GM18519 (cell line): Measurements from ENCODE around the gene MAGI1.
"Not testable (repeated sequence)": the region's sequence is repeated elsewhere in the genome, so short reads cannot be mapped to it uniquely, and the experiment has no call there.

ENCODE experiments used
- ATAC-seq: cut with Tn5 transposase; IDR thresholded peaks from one replicate; pipeline ENCODE4 v1.9.1; 2021; ENCODE audit warnings: mild to moderate bottlenecking, moderate library complexity; ENCODE audit not compliant: unreplicated experiment, low FRiP score

Gene MAGI1

GRCh38 chr3:65584002-65584401 lies 454.7 kb downstream of the MAGI1 start:
- ATAC-seq, result no peak

GRCh38 chr3:65583188-65583587 lies 455.5 kb downstream of the MAGI1 start:
- no peak for ATAC-seq

- ATAC-seq, result no peak
Observed at GRCh38 chr3:65582012-65582717, 456.6 kb downstream of the MAGI1 start.

- no peak for ATAC-seq
Observed at GRCh38 chr3:65581313-65581712, 457.4 kb downstream of the MAGI1 start.

- ATAC-seq, result no peak
Observed at GRCh38 chr3:65578861-65579260, 459.9 kb downstream of the MAGI1 start.

DNA sequence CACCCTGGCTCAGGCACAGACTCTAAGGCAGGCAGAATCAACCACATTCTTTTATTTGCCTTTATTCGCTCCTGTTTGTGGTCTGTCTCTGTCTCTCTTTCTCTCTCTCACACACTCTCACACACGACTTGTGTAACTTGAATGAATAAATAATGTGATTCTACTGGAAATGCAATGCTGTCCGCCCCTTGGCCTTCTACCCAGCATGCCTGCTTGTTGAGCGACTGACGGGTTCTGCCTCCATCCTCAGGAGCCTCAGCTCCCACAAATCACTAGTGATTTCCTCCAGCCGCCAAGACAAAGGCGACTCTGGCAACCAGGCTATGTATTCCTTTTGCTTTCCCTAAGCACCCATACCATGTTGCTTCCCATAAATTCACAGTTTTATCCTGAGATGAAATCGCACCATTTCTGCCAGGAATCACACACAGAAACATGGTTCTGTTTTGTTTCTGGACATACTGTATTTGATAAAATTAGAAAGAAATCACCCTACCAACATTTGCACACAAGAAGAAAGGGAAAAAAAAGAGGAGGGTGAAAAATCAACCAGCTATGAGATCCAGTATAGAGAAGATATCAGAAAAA lies 460.8 kb downstream of the MAGI1 start:
- no peak for ATAC-seq

GRCh38 chr3:65576966-65577365 lies 461.8 kb downstream of the MAGI1 start:
- no peak for ATAC-seq

DNA sequence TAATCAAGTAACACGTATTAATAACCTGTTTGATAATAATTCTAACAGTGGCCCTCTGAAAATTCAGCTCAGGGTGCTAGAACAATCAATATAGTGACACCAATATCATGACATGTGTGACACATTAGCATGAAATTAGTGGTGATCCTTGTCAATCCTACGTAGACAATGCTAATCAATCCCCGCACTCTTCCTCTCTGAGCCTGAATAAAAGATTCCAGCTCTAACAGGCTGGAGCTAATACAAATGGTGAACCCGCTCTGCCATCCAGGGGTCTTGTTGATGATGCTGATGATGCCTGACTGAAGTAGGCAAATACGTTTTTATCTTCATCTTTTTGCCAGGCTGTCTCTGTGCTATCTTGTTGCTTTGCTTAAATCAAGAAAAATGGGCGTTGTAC lies 462.5 kb downstream of the MAGI1 start:
- no peak for ATAC-seq

- no peak for ATAC-seq
Observed at GRCh38 chr3:65575376-65575840, 463.3 kb downstream of the MAGI1 start.

GRCh38 chr3:65573548-65574116 lies 465.1 kb downstream of the MAGI1 start:
- no peak for ATAC-seq

GRCh38 chr3:65572175-65572777 lies 466.4 kb downstream of the MAGI1 start:
- ATAC-seq, result no peak

DNA sequence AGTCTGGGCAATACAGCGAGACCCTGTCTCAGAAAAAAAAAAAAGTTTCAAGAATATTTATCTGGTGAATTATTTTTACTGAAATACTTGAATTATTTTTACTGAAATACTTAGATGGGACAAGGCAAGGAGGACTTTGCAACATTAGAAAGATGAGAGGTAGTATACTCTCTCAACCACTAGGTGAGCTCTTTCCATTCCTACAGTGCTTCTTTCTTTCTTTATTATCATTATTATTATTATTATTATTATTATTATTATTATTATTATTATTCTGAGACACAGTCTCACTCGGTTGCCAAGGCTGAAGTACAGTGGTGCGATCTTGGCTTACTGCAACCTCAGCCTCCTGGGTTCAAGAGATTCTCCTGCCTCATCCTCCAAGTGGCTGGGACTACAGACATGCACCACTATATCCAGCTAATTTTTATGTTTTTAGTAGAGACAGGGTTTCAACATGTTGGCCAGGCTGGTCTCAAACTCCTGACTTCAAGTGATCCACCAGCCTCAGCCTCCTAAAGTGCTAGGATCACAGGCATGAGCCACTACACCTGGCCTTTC lies 468.8 kb downstream of the MAGI1 start:
- ATAC-seq, result no peak

DNA sequence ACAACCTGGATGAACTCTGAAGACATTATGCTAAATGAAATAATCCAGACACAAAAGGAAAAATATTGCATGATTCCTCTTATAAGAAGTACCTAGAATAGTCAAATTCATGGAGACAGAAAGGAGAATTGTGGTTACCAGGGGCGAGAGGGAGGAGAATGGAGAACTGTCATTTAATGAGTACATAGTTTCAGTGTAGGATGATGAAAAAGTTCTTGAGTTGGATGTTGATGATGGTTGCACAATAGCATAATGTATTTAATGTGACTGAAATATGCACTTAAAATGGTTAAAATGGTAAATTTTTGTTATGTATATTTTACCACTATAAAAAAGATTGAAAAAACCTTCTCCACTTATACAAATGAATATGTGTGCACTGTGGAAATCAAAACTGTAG lies 469.6 kb downstream of the MAGI1 start:
- ATAC-seq, result no peak

- no peak for ATAC-seq
Observed at GRCh38 chr3:65568497-65568896, 470.2 kb downstream of the MAGI1 start.

DNA sequence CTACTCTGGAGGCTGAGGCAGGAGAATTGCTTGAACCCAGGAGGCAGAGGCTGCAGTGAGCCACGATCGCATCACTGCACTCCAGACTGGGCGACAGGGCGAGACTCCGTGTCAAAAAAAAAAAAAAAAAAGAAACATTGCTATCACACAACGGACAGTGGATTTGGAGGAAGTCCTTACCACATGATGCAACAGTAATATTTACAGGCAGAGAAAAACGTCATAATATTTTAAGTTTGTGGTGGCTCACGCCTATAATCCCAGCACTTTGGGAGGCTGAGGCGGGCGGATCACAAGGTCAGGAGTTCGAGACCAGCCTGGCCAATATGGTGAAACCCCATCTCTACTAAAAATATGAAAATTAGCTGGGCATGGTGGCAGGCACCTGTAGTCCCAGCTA lies 473.0 kb downstream of the MAGI1 start:
- not testable (repeated sequence) for ATAC-seq

DNA sequence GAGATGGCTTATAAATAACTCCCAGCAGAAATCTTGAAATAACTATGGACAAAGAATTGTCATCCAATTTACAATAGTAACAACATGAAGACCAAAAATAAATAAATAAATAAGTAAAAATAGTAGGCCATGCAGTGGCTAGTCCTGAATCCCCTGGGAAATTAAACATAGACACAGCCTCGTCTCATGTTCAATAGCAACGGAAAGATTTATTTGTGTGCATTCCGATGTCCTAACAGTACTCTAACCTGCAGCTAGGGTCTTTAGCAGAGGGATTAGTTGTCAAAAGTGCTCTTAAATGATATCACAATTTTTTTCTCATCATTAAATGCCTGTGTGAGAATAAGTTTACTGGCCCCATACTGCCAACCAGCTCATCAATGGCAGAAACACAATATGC lies 474.2 kb downstream of the MAGI1 start:
- no peak for ATAC-seq

- ATAC-seq, result no peak
Observed at GRCh38 chr3:65563861-65564260, 474.9 kb downstream of the MAGI1 start.

DNA sequence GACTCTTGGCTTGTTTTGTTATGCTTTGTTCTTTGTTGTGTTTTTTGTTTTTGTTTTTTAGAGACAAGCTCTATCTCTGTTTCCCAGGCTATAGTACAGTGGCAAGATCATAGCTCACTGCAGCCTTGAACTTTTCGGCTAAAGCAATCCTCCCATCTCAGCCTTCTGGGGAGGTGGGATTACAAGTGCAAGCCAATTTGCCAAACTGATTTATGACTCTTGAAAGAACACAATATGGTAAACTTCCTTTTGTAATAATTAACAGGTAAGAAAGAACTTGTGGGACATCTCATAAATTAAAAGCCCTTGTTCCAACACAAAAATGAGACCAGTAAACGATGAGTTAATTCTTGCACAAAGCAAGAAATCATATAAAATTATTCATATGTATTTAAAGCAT lies 476.3 kb downstream of the MAGI1 start:
- no peak for ATAC-seq

DNA sequence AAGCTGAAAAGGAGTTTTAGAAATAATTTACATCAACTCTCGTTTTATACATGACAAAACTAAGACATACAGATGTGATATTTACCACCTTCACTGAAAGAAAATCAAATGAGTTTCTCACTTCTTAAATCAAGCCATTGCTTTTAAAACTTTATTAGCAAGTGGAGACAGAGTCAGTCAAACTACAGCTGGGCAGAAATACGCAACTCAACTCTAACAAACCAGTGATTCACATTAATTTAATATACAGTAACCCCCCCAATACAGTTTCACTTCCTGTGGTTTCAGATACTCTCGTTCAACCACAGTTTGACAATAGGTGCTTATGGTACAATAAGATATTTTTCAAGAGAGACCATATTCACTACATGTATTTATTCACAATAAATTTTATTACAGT lies 477.1 kb downstream of the MAGI1 start:
- ATAC-seq, result no peak

DNA sequence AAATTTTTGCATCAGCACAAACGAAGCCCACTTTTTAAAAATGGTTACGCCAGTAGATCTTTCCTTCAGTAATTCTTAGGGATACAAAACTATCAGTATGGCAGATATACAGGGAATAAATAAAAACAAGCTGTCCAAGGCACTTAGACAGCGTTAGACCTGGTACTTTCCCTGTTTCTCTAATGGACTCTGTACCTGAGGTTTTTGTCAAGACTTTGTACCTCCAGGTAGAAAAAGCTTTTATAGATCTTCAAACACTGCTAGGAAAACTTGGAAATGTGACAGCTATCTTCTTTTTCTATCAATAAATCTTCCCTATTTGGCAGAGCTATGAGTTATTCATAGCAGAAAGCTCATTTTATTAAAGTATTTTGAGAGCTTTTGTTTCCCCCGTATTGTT lies 477.8 kb downstream of the MAGI1 start:
- ATAC-seq, result no peak

DNA sequence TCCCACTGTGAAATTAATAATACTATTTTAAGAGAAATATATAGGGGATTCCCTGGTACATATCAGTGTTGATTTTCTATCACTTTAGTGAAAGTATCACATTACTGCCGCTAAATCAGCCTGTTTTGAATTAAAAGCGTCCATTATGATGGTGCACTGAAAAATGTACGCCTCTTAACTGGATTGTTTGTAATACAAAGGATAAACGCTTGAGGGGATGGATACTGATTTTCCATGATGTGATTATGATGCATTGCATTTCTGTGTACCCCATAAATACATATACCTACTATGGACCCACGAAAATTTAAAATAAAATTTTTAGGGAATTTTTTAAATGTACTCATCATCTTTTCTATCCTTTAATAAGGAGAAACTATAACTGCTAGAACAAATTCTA lies 478.6 kb downstream of the MAGI1 start:
- ATAC-seq, result no peak
